ENCODE results near the gene HERPUD1. TPM values are rescaled to one million over a fixed set of nuclear protein-coding genes. Genes with fewer than 3 reads are reported as not detected.

The HERPUD1 gene
- total and polyA plus RNA-seq, 2 of the 13 experiments (the other 11 are each of a cell fraction or from before 2014, with no cell fraction given) = 96.2 to 323 TPM

- TF ChIP-seq ZNF747 (CRISPR knock-in tag; IDR thresholded peaks at IDR 0.05; ENCODE audit: borderline replicate concordance) (no peak), RXRA (CRISPR knock-in tag; IDR thresholded peaks at IDR 0.05) (no peak), KAT2B (IDR thresholded peaks at IDR 0.05; ENCODE audit: borderline replicate concordance, low read depth, low read length) (no peak), ZNF784 (CRISPR knock-in tag; IDR thresholded peaks at IDR 0.05; ENCODE audit: borderline replicate concordance) (no peak), FOSL2 (CRISPR knock-in tag; IDR thresholded peaks at IDR 0.05) (no peak), ZBTB37 (CRISPR knock-in tag; IDR thresholded peaks at IDR 0.05) (no peak), BRD4 (CRISPR knock-in tag; IDR thresholded peaks at IDR 0.05) (no peak), NR1H2 (CRISPR knock-in tag; IDR thresholded peaks at IDR 0.05; ENCODE audit: borderline replicate concordance, low read depth) (no peak), KMT2A (CRISPR knock-in tag; IDR thresholded peaks at IDR 0.05) (no peak), MED13 (CRISPR knock-in tag; IDR thresholded peaks at IDR 0.05) (no peak), ZFAT (CRISPR knock-in tag; conservative IDR thresholded peaks at IDR 0.05) (no peak), ZNF841 (CRISPR knock-in tag; IDR thresholded peaks at IDR 0.05; ENCODE audit: borderline replicate concordance) (no peak), ISX (CRISPR knock-in tag; conservative IDR thresholded peaks at IDR 0.05) (no peak), CCAR2 (optimal IDR thresholded peaks at IDR 0.05; ENCODE audit: low read depth, low read length) (no peak), POLR2AphosphoS5 (IDR thresholded peaks at IDR 0.05; ENCODE audit: low read depth, low read length) (peak; percentile 44; the same call in 1 of the 2 replicates), SCMH1 (CRISPR knock-in tag; IDR thresholded peaks at IDR 0.05; ENCODE audit: borderline replicate concordance) (no peak), ZNF629 (CRISPR knock-in tag; conservative IDR thresholded peaks at IDR 0.05) (no peak), ZBTB43 (CRISPR knock-in tag; conservative IDR thresholded peaks at IDR 0.05) (no peak), HDAC6 (IDR thresholded peaks at IDR 0.05; ENCODE audit: low read depth, low read length) (no peak), EHMT2 (IDR thresholded peaks at IDR 0.05; ENCODE audit: borderline replicate concordance, low read depth, low read length) (no peak), PAF1 (CRISPR knock-in tag; IDR thresholded peaks at IDR 0.05) (peak; percentile 86; the same call in 1 of the 2 replicates), MBNL3 (CRISPR knock-in tag; conservative IDR thresholded peaks at IDR 0.05) (no peak), CBFB (CRISPR knock-in tag; IDR thresholded peaks at IDR 0.05) (no peak), ZNF263 (CRISPR knock-in tag; IDR thresholded peaks at IDR 0.05) (no peak), TFDP2 (CRISPR knock-in tag; IDR thresholded peaks at IDR 0.05) (no peak), RAD21 (CRISPR knock-in tag; IDR thresholded peaks at IDR 0.05) (no peak; the same call in 1 of the 2 replicates), ELF1 (CRISPR knock-in tag; IDR thresholded peaks at IDR 0.05) (no peak), BORCS8-MEF2B (CRISPR knock-in tag; IDR thresholded peaks at IDR 0.05) (no peak), FOXJ3 (CRISPR knock-in tag; IDR thresholded peaks at IDR 0.05; ENCODE audit: borderline replicate concordance) (no peak), SRY (CRISPR knock-in tag; IDR thresholded peaks at IDR 0.05) (no peak), IRF2 (CRISPR knock-in tag; IDR thresholded peaks at IDR 0.05) (no peak)
Measured at GRCh38 chr16:56941856-56942331, 10.0 kb downstream of the HERPUD1 start (continued).
